Ureter (tissue), 1 donor: Measurements from ENCODE around the gene COX7A1. TPM values are rescaled to one million over a fixed set of nuclear protein-coding genes. Genes with fewer than 3 reads are reported as not detected.

ENCODE experiments used
- DNase-seq: peaks from one replicate; pipeline ENCODE4 v3.0.0-alpha.2; 2020; ENCODE audit warnings: low spot score
- total RNA-seq: library from RNA; stranded (reverse); gene quantifications from one replicate; pipeline ENCODE4 v1.2.4, GENCODE V29; 2023
- donor health status: DM: yes; HTN: yes; CAD: no.

The COX7A1 gene
- total RNA-seq, 1 donor from 2014 or later: 66.7 TPM

DNA sequence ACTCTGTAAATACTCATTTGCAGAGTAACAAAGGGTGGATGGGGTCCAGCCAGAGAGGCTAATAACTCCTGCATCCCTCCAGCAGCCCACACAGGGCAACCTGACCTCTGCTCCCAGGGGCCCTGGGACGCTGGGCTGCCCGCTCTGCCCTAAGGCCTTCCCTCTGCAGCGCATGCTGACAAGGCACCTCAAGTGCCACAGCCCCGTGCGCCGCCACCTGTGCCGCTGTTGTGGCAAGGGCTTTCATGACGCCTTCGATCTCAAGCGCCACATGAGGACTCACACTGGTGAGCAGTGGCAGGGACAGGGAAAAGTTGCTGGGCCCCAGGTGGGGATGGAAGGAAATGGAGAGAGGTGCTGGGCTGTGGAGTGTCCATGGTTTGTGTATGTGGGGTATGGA lies 39.6 kb downstream of the COX7A1 start:
- DNase-seq: no peak

DNA sequence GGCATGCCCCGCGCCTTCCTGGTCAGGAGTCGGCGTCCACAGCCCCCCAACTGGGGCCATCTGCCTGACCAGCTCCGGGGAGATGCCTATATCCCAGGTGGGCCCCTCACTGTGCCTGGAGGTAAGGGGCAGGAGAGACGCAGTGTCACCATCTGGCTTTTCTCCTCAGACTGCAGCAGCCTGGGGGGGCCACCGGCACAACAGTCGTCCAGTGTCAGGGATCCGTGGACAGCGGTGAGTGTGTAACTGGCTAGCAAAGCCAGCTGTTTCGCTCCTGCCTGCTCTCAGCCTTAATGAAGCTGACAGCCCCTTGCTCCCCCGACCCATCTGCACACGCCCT lies 41.1 kb downstream of the COX7A1 start:
- no peak for DNase-seq

DNA sequence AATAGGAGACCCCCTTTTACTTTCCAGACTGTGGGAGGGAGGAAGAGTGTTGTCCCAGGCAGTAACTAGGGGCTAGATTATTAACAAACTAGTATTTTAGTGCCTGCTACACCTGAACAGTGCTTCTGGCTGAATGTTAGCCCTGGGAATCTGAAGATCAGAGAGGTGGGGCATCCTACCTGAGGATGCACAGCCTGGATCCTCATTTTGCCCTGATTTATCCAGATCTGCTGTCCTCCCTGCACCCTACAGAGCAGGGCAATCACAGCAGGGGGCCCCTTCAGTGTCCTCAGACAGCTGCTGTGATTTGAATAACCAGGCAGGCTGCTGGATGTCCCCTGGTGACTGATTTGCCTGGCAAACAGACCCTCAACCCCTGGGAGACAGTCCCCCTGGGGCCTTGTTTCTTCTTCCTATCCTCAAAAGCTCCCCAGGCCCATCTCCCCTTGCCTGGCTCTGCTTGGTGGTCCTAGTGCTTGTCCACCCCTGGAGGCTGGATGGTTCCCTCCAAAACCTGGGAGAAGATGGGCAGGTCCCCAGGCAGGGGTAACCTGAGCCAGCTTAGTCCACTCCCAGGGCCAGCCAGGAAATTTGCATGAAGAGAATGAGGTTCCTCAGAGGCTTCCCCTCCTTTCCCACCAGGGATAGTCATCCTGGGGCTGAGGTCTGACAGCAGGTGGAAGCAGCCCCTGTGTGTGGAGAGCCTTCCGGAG lies 41.6 kb downstream of the COX7A1 start, which contains the start of gene OVOL3:
Gene OVOL3 (plus strand): TSS at position 657 of the 713 bp plus-strand sequence. CDS start 60 bp downstream, outside the sequence.
- no peak for DNase-seq

DNA sequence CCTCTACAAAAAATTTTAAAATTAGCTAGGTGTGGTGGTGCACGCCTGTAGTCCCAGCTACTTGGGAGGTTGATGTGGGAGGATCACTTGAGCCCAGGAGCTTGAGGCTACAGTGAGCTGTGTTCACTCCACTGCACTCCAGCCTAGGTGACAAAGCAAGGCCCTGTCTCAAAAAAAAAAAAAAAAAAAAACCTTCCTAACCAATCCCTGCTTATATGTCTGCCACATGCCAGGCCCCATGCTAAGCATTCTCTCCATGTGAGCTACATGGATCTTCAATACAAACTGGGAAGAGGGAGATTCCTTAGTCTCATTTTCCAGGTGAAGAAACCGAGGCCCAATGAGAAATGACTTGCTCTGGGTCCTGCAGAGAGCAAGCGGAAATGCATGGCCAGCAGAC lies 43.6 kb downstream of the COX7A1 start:
- no peak for DNase-seq

DNA sequence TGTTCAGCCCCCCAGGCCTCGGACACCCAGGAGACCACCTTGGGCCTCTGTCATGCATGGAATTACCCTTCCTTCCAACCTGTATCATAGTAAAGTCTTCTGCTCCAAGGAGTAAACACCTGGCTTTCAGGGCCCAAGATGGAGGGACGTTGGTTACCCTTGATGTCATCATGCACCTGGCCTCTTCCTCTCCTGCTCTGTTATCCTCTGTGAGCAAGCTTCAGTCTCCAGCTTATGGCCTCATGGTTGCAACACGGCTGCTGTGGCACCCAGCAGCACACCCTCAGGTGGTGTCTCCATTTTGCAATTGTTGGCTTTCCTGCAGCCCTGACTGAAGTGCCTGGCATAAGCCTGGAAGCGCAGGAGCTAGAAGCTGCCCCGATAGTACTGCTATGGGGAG lies 45.3 kb downstream of the COX7A1 start:
- no peak for DNase-seq

DNA sequence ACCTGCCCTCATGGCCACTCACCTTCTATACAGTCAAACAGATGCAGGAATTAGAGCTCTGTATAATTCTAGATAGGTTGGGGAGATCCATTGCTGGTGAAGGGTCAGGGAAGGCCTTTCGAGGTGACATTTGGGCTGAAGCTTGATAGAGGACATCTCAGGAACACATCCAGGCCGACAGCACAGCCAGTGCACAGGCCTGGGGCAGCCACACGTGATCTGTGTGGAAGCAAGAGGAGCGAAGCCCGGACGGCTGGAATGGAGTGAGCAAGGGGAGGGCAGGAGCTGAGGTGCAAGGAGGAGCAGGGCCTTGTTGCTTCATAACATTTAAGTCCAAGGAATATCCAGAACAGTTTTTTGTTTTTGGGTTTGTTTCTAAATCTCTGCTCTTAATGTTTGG lies 45.8 kb downstream of the COX7A1 start:
- DNase-seq: no peak

DNA sequence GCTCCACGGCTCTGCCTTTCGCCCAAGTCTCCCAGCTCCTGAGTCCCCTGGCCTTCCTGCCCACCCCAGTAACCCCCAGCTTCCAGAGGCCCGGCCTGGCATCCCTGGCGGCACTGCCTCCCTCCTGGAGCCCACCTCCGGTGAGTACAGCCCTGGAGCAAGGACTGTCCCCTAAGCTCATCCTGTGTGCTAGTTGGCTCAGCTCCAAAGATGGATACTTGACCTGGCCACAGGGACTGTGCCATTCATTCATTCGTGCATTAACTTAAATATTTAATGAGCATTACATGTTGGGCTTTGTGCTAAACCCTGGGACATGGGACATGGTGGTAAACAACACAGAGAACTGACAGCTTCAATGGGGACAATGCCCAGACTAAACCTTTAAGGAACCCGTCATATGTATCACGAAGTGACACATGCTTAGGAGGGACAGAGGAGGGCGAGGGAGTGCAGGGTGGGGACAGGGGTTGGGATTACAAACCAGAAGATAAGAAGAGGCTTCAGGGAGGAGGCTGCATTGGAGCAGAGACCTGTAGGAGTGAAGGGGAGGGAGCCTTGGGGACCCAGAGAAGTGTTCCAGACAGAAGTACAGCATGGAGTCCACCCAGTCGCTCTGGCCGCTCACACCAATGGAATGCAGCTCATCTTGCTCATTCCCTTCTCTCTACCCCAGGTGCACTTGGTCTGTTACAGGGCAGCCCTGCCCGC lies 48.2 kb downstream of the COX7A1 start:
- no peak for DNase-seq

DNA sequence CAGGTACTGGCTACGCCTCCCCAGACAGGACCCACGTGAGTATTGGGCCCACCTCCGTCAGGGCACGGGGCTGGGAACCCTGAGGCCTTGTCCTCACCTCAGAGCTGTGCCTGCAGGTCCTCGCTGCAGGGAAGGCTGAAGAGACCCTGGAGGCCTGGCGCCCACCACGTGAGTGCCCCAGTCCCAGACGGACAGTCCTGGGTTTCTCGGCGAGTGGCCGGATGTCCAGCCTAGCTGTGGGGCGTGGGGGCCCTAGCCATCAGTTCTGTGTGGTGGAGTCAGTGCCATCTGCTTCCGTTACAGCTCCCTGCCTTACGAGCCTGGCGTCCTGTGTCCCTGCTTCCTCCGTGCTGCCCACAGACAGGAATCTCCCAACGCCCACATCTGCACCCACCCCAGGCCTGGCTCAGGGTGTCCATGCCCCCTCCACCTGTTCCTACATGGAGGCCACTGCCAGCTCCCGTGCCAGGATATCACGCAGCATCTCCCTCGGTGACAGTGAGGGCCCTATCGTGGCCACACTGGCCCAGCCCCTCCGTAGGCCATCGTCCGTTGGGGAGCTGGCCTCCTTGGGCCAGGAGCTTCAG lies 49.1 kb downstream of the COX7A1 start:
- DNase-seq: no peak

DNA sequence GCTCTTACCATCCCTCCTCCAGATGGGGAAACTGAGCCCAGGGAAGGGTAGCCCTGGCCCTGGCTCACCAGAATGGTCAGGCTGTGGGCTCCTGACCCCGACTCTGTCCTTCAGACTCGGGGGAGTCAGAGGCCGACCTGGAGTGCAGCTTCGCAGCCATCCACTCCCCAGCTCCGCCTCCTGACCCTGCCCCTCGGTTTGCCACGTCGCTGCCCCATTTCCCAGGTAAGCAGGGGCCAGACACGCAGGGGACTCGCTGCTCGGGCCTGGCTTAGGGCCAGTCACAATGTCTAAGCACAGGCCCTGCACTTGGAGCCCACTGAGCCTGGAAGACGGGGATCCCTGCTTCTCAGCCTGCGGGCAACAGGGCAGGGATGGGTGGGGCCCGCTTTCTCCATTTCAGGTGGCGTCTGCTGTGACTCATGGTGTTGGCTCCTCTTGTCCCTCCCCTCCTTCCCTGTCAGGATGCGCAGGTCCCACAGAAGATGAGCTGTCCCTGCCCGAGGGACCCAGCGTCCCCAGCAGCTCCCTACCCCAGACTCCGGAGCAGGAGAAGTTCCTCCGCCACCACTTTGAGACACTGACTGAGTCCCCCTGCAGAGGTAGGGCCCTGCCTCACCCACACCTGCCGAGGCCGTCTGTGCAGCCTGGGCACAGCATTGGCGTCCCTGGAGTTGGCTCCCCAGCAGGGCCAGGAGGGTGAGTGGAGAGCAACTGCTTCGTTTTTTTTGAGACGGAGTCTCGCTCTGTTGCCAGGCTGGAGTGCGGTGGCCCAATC lies 50.5 kb downstream of the COX7A1 start:
- no peak for DNase-seq

Other genes with a start within 250 kb of the COX7A1 start
- gene HCST, start 249.9 kb downstream of the COX7A1 start, total RNA-seq: 6.8 TPM
- gene TYROBP, start 244.2 kb downstream of the COX7A1 start, total RNA-seq: 18.7 TPM
- 9.6 TPM for gene LRFN3, start 216.1 kb downstream of the COX7A1 start, total RNA-seq
- 13.8 TPM for gene SDHAF1, start 157.3 kb downstream of the COX7A1 start, total RNA-seq
- 4.1 TPM for gene SYNE4, start 143.6 kb downstream of the COX7A1 start, total RNA-seq
- gene ALKBH6, start 138.2 kb downstream of the COX7A1 start, total RNA-seq: 23.8 TPM
- 14.9 TPM for gene CLIP3, start 119.6 kb downstream of the COX7A1 start, total RNA-seq
- 3.8 TPM for gene THAP8, start 98.2 kb downstream of the COX7A1 start, total RNA-seq
- gene WDR62, start 97.5 kb downstream of the COX7A1 start, total RNA-seq: 1.6 TPM
- gene OVOL3, start 41.3 kb downstream of the COX7A1 start, total RNA-seq: not detected
- 49.6 TPM for gene POLR2I, start 37.6 kb downstream of the COX7A1 start, total RNA-seq
- 117 TPM for gene TBCB, start 37.0 kb downstream of the COX7A1 start, total RNA-seq
- 649 TPM for gene CAPNS1, start 12.4 kb downstream of the COX7A1 start, total RNA-seq
- 7.5 TPM for gene ZNF565, start 62.2 kb upstream of the COX7A1 start, total RNA-seq
- 70.3 TPM for gene ZNF146, start 62.7 kb upstream of the COX7A1 start, total RNA-seq
- 11.9 TPM for gene ZFP14, start 226.8 kb upstream of the COX7A1 start, total RNA-seq